DND-41 (cell line): ENCODE measurements around the gene HOXD9.

Experiments used
- ATAC-seq: fragments of 200-7000 bp; cut with Tn5 transposase; 3 replicates; pipeline ENCODE4 v1.9.1; 2021; ENCODE audit warnings: low read depth; ENCODE audit not compliant: insufficient read depth
- DNase-seq: peaks from one replicate; pipeline ENCODE4 v3.0.0-alpha.2; 2020
- H2AFZ ChIP-seq: 2 replicates; pipeline ENCODE4 v1.6.0; 2012; ENCODE audit warnings: low read depth, low read length
- H3K27ac ChIP-seq: 2 replicates; pipeline ENCODE4 v1.5.1; 2012; ENCODE audit warnings: low read length, inconsistent platforms
- H3K27me3 ChIP-seq: fragments of 200-600 bp; sonication (generic); 2 replicates; pipeline ENCODE4 v1.6.0; 2012; ENCODE audit warnings: low read length, mild to moderate bottlenecking, inconsistent platforms; ENCODE audit not compliant: insufficient read depth, poor library complexity
- H3K36me3 ChIP-seq: 2 replicates; pipeline ENCODE4 v1.5.1; 2012; ENCODE audit warnings: low read length, inconsistent platforms; ENCODE audit not compliant: insufficient read depth
- H3K4me1 ChIP-seq: 2 replicates; pipeline ENCODE4 v1.5.1; 2012; ENCODE audit warnings: mild to moderate bottlenecking, low read length; ENCODE audit not compliant: insufficient read depth
- H3K4me2 ChIP-seq: 2 replicates; pipeline ENCODE4 v1.6.0; 2012; ENCODE audit warnings: mild to moderate bottlenecking, moderate library complexity, low read length, inconsistent platforms; ENCODE audit not compliant: insufficient read depth
- H3K4me3 ChIP-seq, 2 experiments: fragments of 200-600 bp in 1 of 2; shearing (Covaris generic) in 1 of 2; 2 replicates each; pipeline ENCODE4 v1.5.1; 2012 to 2016; ENCODE audit warnings: inconsistent platforms in 2 of 2, low read length in 2 of 2, mild to moderate bottlenecking in 2 of 2, low read depth in 1 of 2, moderate library complexity in 1 of 2
- H3K79me2 ChIP-seq: 2 replicates; pipeline ENCODE4 v1.6.0; 2012; ENCODE audit warnings: low read length, inconsistent platforms; ENCODE audit not compliant: insufficient read depth
- H3K9ac ChIP-seq: 2 replicates; pipeline ENCODE4 v1.6.0; 2012; ENCODE audit warnings: low read depth, mild to moderate bottlenecking, inconsistent platforms, low read length, moderate library complexity
- H3K9me3 ChIP-seq: 2 replicates; pipeline ENCODE4 v1.5.1; 2012; ENCODE audit warnings: low read length, moderate library complexity, mild to moderate bottlenecking, inconsistent platforms; ENCODE audit not compliant: insufficient read depth, severe bottlenecking
- H4K20me1 ChIP-seq: 2 replicates; pipeline ENCODE4 v1.6.0; 2012; ENCODE audit warnings: low read length; ENCODE audit not compliant: insufficient read depth
- EZH2 ChIP-seq: IDR thresholded peaks from 3 replicates; pipeline ENCODE4 v1.6.1; 2012; ENCODE audit warnings: borderline replicate concordance, low read depth, mild to moderate bottlenecking, moderate library complexity, low read length, inconsistent platforms; ENCODE audit not compliant: severe bottlenecking
- TF ChIP-seq, protein P1 (sequence below): IDR thresholded peaks from 2 replicates; pipeline ENCODE4 v1.5.1; 2012; ENCODE audit warnings: borderline replicate concordance, low read length, moderate library complexity, mild to moderate bottlenecking; ENCODE audit not compliant: poor library complexity, severe bottlenecking; ENCODE audit errors: extremely low read depth

Gene HOXD9

DNA sequence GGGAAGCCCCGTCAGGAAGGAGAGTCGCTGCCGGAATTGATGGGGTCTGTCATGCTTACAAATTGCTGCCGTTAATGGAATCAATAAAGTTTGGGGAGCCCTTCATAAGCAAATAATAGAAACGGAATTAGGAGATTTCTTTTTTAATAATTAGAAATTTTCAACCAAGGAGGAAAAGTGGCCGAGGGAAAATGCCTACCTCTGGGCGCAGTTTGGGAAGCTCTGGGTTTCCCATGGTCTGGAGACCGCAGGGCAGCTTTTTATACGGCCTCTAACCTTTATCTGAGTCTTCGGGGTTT is 40.0 kb upstream of the HOXD9 start:
- no peaks in the 10 kb centered on the region for H3K27me3 ChIP-seq
- no peaks in the 10 kb centered on the region for H3K9me3 ChIP-seq
- no peak overlapping the region for H3K27ac ChIP-seq
- H3K36me3 ChIP-seq: no peaks in the 10 kb centered on the region
- no peak overlapping the region for H2AFZ ChIP-seq
- no peaks in the 10 kb centered on the region for H3K79me2 ChIP-seq
- ATAC-seq (no peak), DNase-seq (no peak)
- no peak overlapping the region for H3K4me2 ChIP-seq
- H4K20me1 ChIP-seq: no peaks in the 10 kb centered on the region
- H3K9ac ChIP-seq: no peak overlapping the region
- TF ChIP-seq, protein P1, sequence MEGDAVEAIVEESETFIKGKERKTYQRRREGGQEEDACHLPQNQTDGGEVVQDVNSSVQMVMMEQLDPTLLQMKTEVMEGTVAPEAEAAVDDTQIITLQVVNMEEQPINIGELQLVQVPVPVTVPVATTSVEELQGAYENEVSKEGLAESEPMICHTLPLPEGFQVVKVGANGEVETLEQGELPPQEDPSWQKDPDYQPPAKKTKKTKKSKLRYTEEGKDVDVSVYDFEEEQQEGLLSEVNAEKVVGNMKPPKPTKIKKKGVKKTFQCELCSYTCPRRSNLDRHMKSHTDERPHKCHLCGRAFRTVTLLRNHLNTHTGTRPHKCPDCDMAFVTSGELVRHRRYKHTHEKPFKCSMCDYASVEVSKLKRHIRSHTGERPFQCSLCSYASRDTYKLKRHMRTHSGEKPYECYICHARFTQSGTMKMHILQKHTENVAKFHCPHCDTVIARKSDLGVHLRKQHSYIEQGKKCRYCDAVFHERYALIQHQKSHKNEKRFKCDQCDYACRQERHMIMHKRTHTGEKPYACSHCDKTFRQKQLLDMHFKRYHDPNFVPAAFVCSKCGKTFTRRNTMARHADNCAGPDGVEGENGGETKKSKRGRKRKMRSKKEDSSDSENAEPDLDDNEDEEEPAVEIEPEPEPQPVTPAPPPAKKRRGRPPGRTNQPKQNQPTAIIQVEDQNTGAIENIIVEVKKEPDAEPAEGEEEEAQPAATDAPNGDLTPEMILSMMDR: no peak
- TF ChIP-seq EZH2: no peak
- no peak overlapping the region for H3K4me3 ChIP-seq
- H3K4me1 ChIP-seq: peaks cover 6% of the 10 kb centered on the region; the same call in 1 of the 2 replicates

GRCh38 chr2:176082824-176083751 is 39.4 kb upstream of the HOXD9 start:
- ATAC-seq (no peak), DNase-seq (no peak)
- Histone ChIP-seq H3K27ac (no peak overlapping the region), H3K9ac (no peak overlapping the region), H3K79me2 (no peaks in the 10 kb centered on the region), H3K27me3 (no peaks in the 10 kb centered on the region), H4K20me1 (no peaks in the 10 kb centered on the region), H3K4me2 (no peak overlapping the region), H3K36me3 (no peaks in the 10 kb centered on the region), H3K9me3 (no peaks in the 10 kb centered on the region), H2AFZ (no peak overlapping the region), H3K4me3 (no peak overlapping the region), H3K4me1 (peaks cover 6% of the 10 kb centered on the region)
- no peak for TF ChIP-seq EZH2
- TF ChIP-seq, protein P1: no peak

DNA sequence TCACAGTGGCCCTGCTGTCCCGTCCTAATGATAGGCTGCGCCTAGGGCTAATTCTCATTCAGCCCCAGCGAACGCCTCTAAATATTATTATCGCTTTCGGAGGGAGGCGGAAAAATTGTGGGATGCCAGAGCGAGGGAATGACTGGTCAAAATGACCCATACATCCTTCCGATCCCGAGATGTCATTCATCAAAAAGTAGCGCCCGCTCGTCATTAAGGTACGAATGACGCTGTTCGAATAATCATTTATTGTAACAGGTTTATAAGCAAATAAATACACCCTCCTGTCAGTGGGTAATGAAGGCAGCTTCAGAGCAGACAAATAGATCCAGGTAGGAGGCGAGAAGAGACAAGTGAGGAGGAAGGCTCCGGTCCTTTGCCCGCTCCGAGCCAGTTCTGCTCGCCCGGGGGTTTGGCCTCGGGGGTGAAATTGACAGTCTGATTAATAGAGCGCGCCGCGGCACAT is 38.7 kb upstream of the HOXD9 start, which contains the start of gene EVX2:
Gene EVX2, minus strand, starts transcription at position 167 of the 466 bp plus-strand sequence. CDS start 186 bp downstream, outside the sequence.
- no peak within 1 kb of the TSS for H2AFZ ChIP-seq
- H3K4me2 ChIP-seq: no peak within 1 kb of the TSS
- H3K79me2 ChIP-seq: no peaks in the 10 kb centered on the region
- no peak within 1 kb of the TSS for H3K4me3 ChIP-seq
- no peaks in the 10 kb centered on the region for H4K20me1 ChIP-seq
- TF ChIP-seq, protein P1: no peak
- TF ChIP-seq EZH2: no peak
- H3K27me3 ChIP-seq: no peaks in the 10 kb centered on the region
- no peak for ATAC-seq
- H3K36me3 ChIP-seq: no peaks in the 10 kb centered on the region
- H3K27ac ChIP-seq: no peak within 1 kb of the TSS
- H3K4me1 ChIP-seq: peaks cover 9% of the 10 kb centered on the region
- DNase-seq: no peak
- no peak within 1 kb of the TSS for H3K9ac ChIP-seq
- H3K9me3 ChIP-seq: no peaks in the 10 kb centered on the region
